ENCODE measurements around the gene UBL7.
"Not testable (repeated sequence)": the region's sequence is repeated elsewhere in the genome, so short reads cannot be mapped to it uniquely, and the experiment has no call there.

The UBL7 gene

GRCh38 chr15:74489518-74490338 is 28.8 kb upstream of the UBL7 start:
- H3K36me3 ChIP-seq: no peaks in the 10 kb centered on the region
- H3K27me3 ChIP-seq: no peaks in the 10 kb centered on the region
- H3K4me1 ChIP-seq (ENCODE audit: control insufficient read depth in 1 of 2, insufficient read depth in 1 of 2, low read depth in 1 of 2, low read length in 1 of 2): peaks cover 0 to 4% of the 10 kb centered on the region in 2 experiments
- no peak overlapping the region for H3K4me3 ChIP-seq (ENCODE audit: low read depth in 1 of 2, low read length in 1 of 2)
- H3K27ac ChIP-seq: no peak overlapping the region
- TF ChIP-seq CTCF (IDR thresholded peaks at IDR 0.05): peak; percentile 66
- no peaks in the 10 kb centered on the region for H3K9me3 ChIP-seq

- Histone ChIP-seq H3K27ac (no peak overlapping the region), H3K36me3 (no peaks in the 10 kb centered on the region), H3K4me1 (ENCODE audit: control insufficient read depth in 1 of 2, insufficient read depth in 1 of 2, low read depth in 1 of 2, low read length in 1 of 2) (peaks cover 0 to 4% of the 10 kb centered on the region in 2 experiments), H3K9me3 (no peaks in the 10 kb centered on the region), H3K27me3 (no peaks in the 10 kb centered on the region), H3K4me3 (ENCODE audit: low read depth in 1 of 2, low read length in 1 of 2) (no peak overlapping the region)
- no peak for TF ChIP-seq CTCF (IDR thresholded peaks at IDR 0.05)
Measured at GRCh38 chr15:74488776-74489175, 27.8 kb upstream of the UBL7 start.

- H3K9me3 ChIP-seq: no peaks in the 10 kb centered on the region
- H3K36me3 ChIP-seq: peaks cover 11% of the 10 kb centered on the region
- TF ChIP-seq CTCF (IDR thresholded peaks at IDR 0.05): no peak
- H3K27ac ChIP-seq: no peak overlapping the region
- H3K27me3 ChIP-seq: no peaks in the 10 kb centered on the region
- no peak overlapping the region for H3K4me3 ChIP-seq (ENCODE audit: low read depth in 1 of 2, low read length in 1 of 2)
- H3K4me1 ChIP-seq (ENCODE audit: control insufficient read depth in 1 of 2, insufficient read depth in 1 of 2, low read depth in 1 of 2, low read length in 1 of 2): no peaks in the 10 kb centered on the region
Measured at GRCh38 chr15:74482661-74483060, 21.7 kb upstream of the UBL7 start.

- H3K36me3 ChIP-seq: peaks cover 17% of the 10 kb centered on the region
- not testable (repeated sequence) for H3K4me3 ChIP-seq (ENCODE audit: low read depth in 1 of 2, low read length in 1 of 2); H3K27me3 ChIP-seq; H3K27ac ChIP-seq; H3K9me3 ChIP-seq; H3K4me1 ChIP-seq (ENCODE audit: control insufficient read depth in 1 of 2, insufficient read depth in 1 of 2, low read depth in 1 of 2, low read length in 1 of 2)
Measured at GRCh38 chr15:74480364-74480763, 19.4 kb upstream of the UBL7 start.

GRCh38 chr15:74471621-74472020 is 10.7 kb upstream of the UBL7 start:
- H3K4me1 ChIP-seq (ENCODE audit: control insufficient read depth in 1 of 2, insufficient read depth in 1 of 2, low read depth in 1 of 2, low read length in 1 of 2); H3K27me3 ChIP-seq; H3K4me3 ChIP-seq (ENCODE audit: low read depth in 1 of 2, low read length in 1 of 2); H3K9me3 ChIP-seq; H3K27ac ChIP-seq: not testable (repeated sequence)
- H3K36me3 ChIP-seq: peaks cover 18% of the 10 kb centered on the region

GRCh38 chr15:74470631-74471395 is 9.9 kb upstream of the UBL7 start:
- Histone ChIP-seq H3K4me1 (ENCODE audit: control insufficient read depth in 1 of 2, insufficient read depth in 1 of 2, low read depth in 1 of 2, low read length in 1 of 2) (peaks cover 3 to 8% of the 10 kb centered on the region in 2 experiments), H3K4me3 (ENCODE audit: low read depth in 1 of 2, low read length in 1 of 2) (no peak overlapping the region), H3K36me3 (peaks cover 18% of the 10 kb centered on the region), H3K27me3 (no peaks in the 10 kb centered on the region), H3K27ac (no peak overlapping the region), H3K9me3 (no peaks in the 10 kb centered on the region)
- TF ChIP-seq CTCF (IDR thresholded peaks at IDR 0.05): no peak
